Superior temporal gyrus (tissue), 1 donor: ENCODE measurements around the gene POLK.
"Not testable (repeated sequence)": the region's sequence is repeated elsewhere in the genome, so short reads cannot be mapped to it uniquely, and the experiment has no call there.

Experiments
- DNase-seq: peaks from one replicate; pipeline ENCODE4 v3.0.0-alpha.2; 2016; ENCODE audit errors: extremely low spot score

POLK gene

GRCh38 chr5:75547812-75548211, 36.1 kb downstream of the POLK start:
- no peak for DNase-seq

- no peak for DNase-seq
Measured at GRCh38 chr5:75550597-75550996, 38.9 kb downstream of the POLK start.

GRCh38 chr5:75551471-75551870, 39.8 kb downstream of the POLK start:
- DNase-seq, result no peak

GRCh38 chr5:75552764-75553163, 41.1 kb downstream of the POLK start:
- no peak for DNase-seq

- DNase-seq, result no peak
Measured at GRCh38 chr5:75553358-75553757, 41.7 kb downstream of the POLK start.

- DNase-seq, result no peak
Measured at GRCh38 chr5:75558221-75558620, 46.5 kb downstream of the POLK start.

GRCh38 chr5:75558981-75559632, 47.4 kb downstream of the POLK start:
- DNase-seq, result no peak

- DNase-seq, result not testable (repeated sequence)
Measured at GRCh38 chr5:75560655-75561054, 49.0 kb downstream of the POLK start.

GRCh38 chr5:75565991-75566709, 54.5 kb downstream of the POLK start:
- not testable (repeated sequence) for DNase-seq

GRCh38 chr5:75566710-75567309, 55.1 kb downstream of the POLK start:
- DNase-seq, result peak; percentile 47

GRCh38 chr5:75567710-75568109, 56.0 kb downstream of the POLK start:
- no peak for DNase-seq

- no peak for DNase-seq
Measured at GRCh38 chr5:75568202-75568601, 56.5 kb downstream of the POLK start.

GRCh38 chr5:75571547-75571946, 59.9 kb downstream of the POLK start:
- no peak for DNase-seq

GRCh38 chr5:75574791-75575190, 63.1 kb downstream of the POLK start:
- DNase-seq, result no peak

GRCh38 chr5:75578280-75578679, 66.6 kb downstream of the POLK start:
- DNase-seq, result not testable (repeated sequence)

- no peak for DNase-seq
Measured at GRCh38 chr5:75584641-75585040, 73.0 kb downstream of the POLK start.

GRCh38 chr5:75588666-75589065, 77.0 kb downstream of the POLK start:
- DNase-seq, result no peak

GRCh38 chr5:75600535-75600934, 88.8 kb downstream of the POLK start:
- DNase-seq, result no peak

- no peak for DNase-seq
Measured at GRCh38 chr5:75601567-75601966, 89.9 kb downstream of the POLK start.

GRCh38 chr5:75601996-75602395, 90.3 kb downstream of the POLK start:
- no peak for DNase-seq

GRCh38 chr5:75603371-75603770, 91.7 kb downstream of the POLK start:
- DNase-seq, result no peak

GRCh38 chr5:75603821-75604220, 92.1 kb downstream of the POLK start:
- DNase-seq, result no peak

GRCh38 chr5:75607341-75607740, 95.7 kb downstream of the POLK start:
- not testable (repeated sequence) for DNase-seq
